GM12878 (cell line): ENCODE measurements around the gene BICDL2. TPM values are rescaled to one million over a fixed set of nuclear protein-coding genes. Genes with fewer than 3 reads are reported as not detected.

ENCODE experiments used
- ATAC-seq: fragments of 200-7000 bp; cut with Tn5 transposase; 3 replicates; pipeline ENCODE4 v1.9.1; 2020; ENCODE audit warnings: mild to moderate bottlenecking, moderate library complexity
- BruUV-seq: library from RNA; stranded (reverse); fragments of 400-500 nt; replicated peaks from 2 replicates; lab custom pipeline; 2021; lab: Mats Ljungman, UMichigan
- CTCF ChIA-PET: fragments of 300-600 bp; sonication (Branson Sonifier 250); formaldehyde crosslinking; extraction: SDS; loops from one replicate; lab custom pipeline; 2021; ENCODE audit warnings: inconsistent platforms; lab: Yijun Ruan, JAX
- POLR2A ChIA-PET: fragments of 350-600 bp; formaldehyde crosslinking; extraction: SDS; loops from one replicate; lab custom pipeline; 2021; ENCODE audit warnings: inconsistent platforms; lab: Charles Lee
- RAD21 ChIA-PET: fragments of 300-600 bp; sonication (Branson Sonifier 250); formaldehyde crosslinking; loops from one replicate; lab custom pipeline; 2023; ENCODE audit warnings: antibody characterized with exemption; ENCODE audit not compliant: unreplicated experiment; lab: Charles Lee
- SMC1A ChIA-PET: fragments of 300-600 bp; sonication (Branson Sonifier 250); formaldehyde crosslinking; loops from one replicate; lab custom pipeline; 2023; ENCODE audit not compliant: unreplicated experiment, uncharacterized antibody; lab: Charles Lee
- DNase-seq: peaks from one replicate; pipeline ENCODE4 v3.0.0-alpha.2; 2011; ENCODE audit warnings: low read depth, low spot score
- FAIRE-seq: peaks from 3 replicates; lab custom pipeline; 2011; peaks lifted over from hg19 to GRCh38; lab: Jason Lieb, UNC
- H2AFZ ChIP-seq: 2 replicates; pipeline ENCODE4 v1.6.0; 2011; ENCODE audit warnings: low read depth, low read length, control low read depth; ENCODE audit not compliant: control insufficient read depth
- H3K27ac ChIP-seq: 2 replicates; pipeline ENCODE4 v1.5.1; 2011; ENCODE audit warnings: control low read depth; ENCODE audit not compliant: control insufficient read depth, insufficient read depth
- H3K27me3 ChIP-seq, 2 experiments: replicated peaks in 1 of 2; 2 replicates each; pipeline versions ENCODE4 v1.6.0 to v1.6.1; 2011; ENCODE audit warnings: low read length in 1 of 2; ENCODE audit not compliant: control insufficient read depth in 2 of 2, insufficient read depth in 2 of 2
- H3K36me3 ChIP-seq, 2 experiments: 2 replicates each; pipeline ENCODE4 v1.5.1; 2011; ENCODE audit warnings: low read length in 1 of 2; ENCODE audit not compliant: control insufficient read depth in 2 of 2, insufficient read depth in 2 of 2
- H3K4me1 ChIP-seq: 2 replicates; pipeline ENCODE4 v1.6.1; 2011; ENCODE audit warnings: mild to moderate bottlenecking, low read length, moderate library complexity, mixed read lengths; ENCODE audit not compliant: control insufficient read depth, insufficient read depth
- H3K4me2 ChIP-seq: 2 replicates; pipeline ENCODE4 v1.6.0; 2011; ENCODE audit warnings: control low read depth; ENCODE audit not compliant: control insufficient read depth, insufficient read depth
- H3K4me3 ChIP-seq: fragments of 200-600 bp; sonication (generic); 2 replicates; pipeline ENCODE4 v1.5.1; 2016
- H3K79me2 ChIP-seq: 2 replicates; pipeline ENCODE4 v1.6.0; 2011; ENCODE audit warnings: low read length; ENCODE audit not compliant: control insufficient read depth, insufficient read depth
- H3K9ac ChIP-seq: 2 replicates; pipeline ENCODE4 v1.8.0; 2011; ENCODE audit warnings: low read length, control low read depth, mixed read lengths; ENCODE audit not compliant: control insufficient read depth, insufficient read depth
- H3K9me3 ChIP-seq: replicated peaks from 3 replicates; pipeline ENCODE4 v1.5.1; 2011; ENCODE audit warnings: mild to moderate bottlenecking, low read length; ENCODE audit not compliant: control insufficient read depth, insufficient read depth
- H4K20me1 ChIP-seq: 2 replicates; pipeline ENCODE4 v1.6.0; 2011; ENCODE audit not compliant: control insufficient read depth, insufficient read depth
- ATF3 ChIP-seq: IDR thresholded peaks from 2 replicates; pipeline ENCODE4 v1.6.1; 2011; ENCODE audit warnings: low read depth, mild to moderate bottlenecking, low read length, moderate library complexity, borderline replicate concordance; ENCODE audit errors: extremely low read depth
- CBX3 ChIP-seq: fragments of 200-600 bp; sonication (generic); IDR thresholded peaks from 2 replicates; pipeline ENCODE4 v1.6.1; 2016; ENCODE audit warnings: low read depth, borderline replicate concordance
- FOXK2 ChIP-seq: fragments of 450-650 bp; IDR thresholded peaks from 2 replicates; pipeline ENCODE4 v1.6.1; 2017; ENCODE audit warnings: mild to moderate bottlenecking, moderate library complexity
- HDGF ChIP-seq: fragments of 450-650 bp; IDR thresholded peaks from 2 replicates; pipeline ENCODE4 v1.6.1; 2016; ENCODE audit warnings: antibody characterized with exemption
- KDM1A ChIP-seq: fragments of 200-600 bp; sonication (generic); IDR thresholded peaks from 2 replicates; pipeline ENCODE4 v1.6.1; 2016; ENCODE audit warnings: borderline replicate concordance
- MLLT1 ChIP-seq: fragments of 450-650 bp; IDR thresholded peaks from 2 replicates; pipeline ENCODE4 v1.6.1; 2016; ENCODE audit warnings: mild to moderate bottlenecking
- NRF1 ChIP-seq: conservative IDR thresholded peaks from 2 replicates; pipeline ENCODE4 v1.6.1; 2011; ENCODE audit warnings: mild to moderate bottlenecking, low read depth, low read length, improper control_type of control experiment
- PAX5 ChIP-seq: IDR thresholded peaks from 2 replicates; pipeline ENCODE4 v1.6.1; 2011; ENCODE audit warnings: low read depth, low read length, borderline replicate concordance
- TCF7 ChIP-seq: IDR thresholded peaks from 2 replicates; pipeline ENCODE4 v1.6.1; 2014; ENCODE audit warnings: antibody characterized with exemption, borderline replicate concordance
- YBX1 ChIP-seq: fragments of 450-650 bp; IDR thresholded peaks from 2 replicates; pipeline ENCODE4 v1.6.1; 2016; ENCODE audit warnings: antibody characterized with exemption
- ZNF384 ChIP-seq: IDR thresholded peaks from 2 replicates; pipeline ENCODE4 v1.6.1; 2012; ENCODE audit warnings: low read depth, mild to moderate bottlenecking, low read length, improper control_type of control experiment, borderline replicate concordance
- WGBS: methylation state at CpG from one replicate; pipeline ENCODE4 v1.1.6; 2016; ENCODE audit warnings: low lambda C conversion rate; ENCODE audit not compliant: insufficient replicate concordance, insufficient coverage; ENCODE audit errors: missing lambda C conversion rate; 5-methylcytosine and 5-hydroxymethylcytosine counted together
- in situ Hi-C: fragments of 300-500 bp; cut with MboI; formaldehyde crosslinking; loops from 9 replicates; pipeline ENCODE4 v1.14.3; 2018; ENCODE audit warnings: mixed read lengths
- intact Hi-C: fragments of 100-400 bp; cut with micrococcal nuclease; formaldehyde crosslinking; loops from one replicate; pipeline ENCODE4 v1.14.2; 2022; ENCODE audit not compliant: unreplicated experiment
- polyA plus RNA-seq, 11 experiments: library from polyadenylated mRNA; depleted of rRNA in 4 of 11; unstranded in 6 of 11; stranded (reverse) in 5 of 11; fragments of >200 nt; fragmentation: Nextera tagmentation in 4 of 11; fragmentation: Illumina TruSeq in 1 of 11; extraction: Ambion mirVana in 4 of 11; extraction: Trizol in 1 of 11; gene quantifications; 1 replicate in 1 of 11; 2 replicates in 10 of 11; pipeline versions ENCODE4 v1.2.1 to v1.2.3, GENCODE V29; 2011 to 2016; ENCODE audit warnings: inconsistent platforms in 2 of 11, missing spikeins in 2 of 11, low read depth in 1 of 11
- total RNA-seq, 4 experiments: library from RNA; depleted of rRNA in 3 of 4; stranded (reverse); fragments of >200 nt in 3 of 4; fragmentation: Illumina TruSeq in 1 of 4; extraction: Trizol in 1 of 4; gene quantifications; 2 replicates each; pipeline versions ENCODE4 v1.2.1 to v1.2.3, GENCODE V29; 2013 to 2021

BICDL2 gene
- total and polyA plus RNA-seq, 10 of the 15 experiments (the other 5 are each of a cell fraction or from before 2014, with no cell fraction given), result not detected

GRCh38 chr16:3010510-3010909 lies 26.2 kb downstream of the BICDL2 start:
- H3K9me3 ChIP-seq, result no peaks in the 10 kb centered on the region
- ChIA-PET SMC1A (no interaction called here), CTCF (interaction anchor here (11.3 kb wide), 1 partner anchor 16 kb away, joined by 421 read pairs; the partner anchor contains the start of genes CLDN6, HCFC1R1, THOC6 and TNFRSF12A), RAD21 (interaction anchor here (1.2 to 2.1 kb wide), 2 partner anchors 10 to 18 kb away, joined by 5 to 7 read pairs; partner anchors contain the start of gene TNFRSF12A), POLR2A (interaction anchor here (1.6 kb wide), 1 partner anchor 9 kb away, joined by 5 read pairs; the partner anchor contains the start of gene TNFRSF12A)
- no peaks in the 10 kb centered on the region for H4K20me1 ChIP-seq
- no peak for ATAC-seq
- H3K9ac ChIP-seq, result no peak overlapping the region
- H3K79me2 ChIP-seq, result no peaks in the 10 kb centered on the region
- peaks cover 17% of the 10 kb centered on the region for H3K4me1 ChIP-seq
- in situ Hi-C loops, result no loop called here
- no peaks in the 10 kb centered on the region for H3K36me3 ChIP-seq
- H3K4me2 ChIP-seq, result no peak overlapping the region
- no peak overlapping the region for H2AFZ ChIP-seq
- BruUV-seq, result no TSS peak
- TF ChIP-seq ATF3, result no peak
- TF ChIP-seq KDM1A, result no peak
- no peak for TF ChIP-seq CBX3
- no peak for TF ChIP-seq PAX5
- TF ChIP-seq ZNF384, result no peak
- TF ChIP-seq FOXK2, result no peak
- TF ChIP-seq HDGF, result no peak
- no peak for TF ChIP-seq YBX1
- no peak for TF ChIP-seq NRF1
- TF ChIP-seq MLLT1, result no peak
- no peak for TF ChIP-seq TCF7
- DNase-seq, result no peak
- intact Hi-C loops, result no loop called here
- no peak for FAIRE-seq
- H3K4me3 ChIP-seq, result no peak overlapping the region
- peaks cover 0 to 17% of the 10 kb centered on the region in 2 experiments for H3K27me3 ChIP-seq
- no peak overlapping the region for H3K27ac ChIP-seq
- WGBS, result 76% methylated on average over 8 of the region's 8 CpGs
